Pancreas (tissue), 10 donors: ENCODE data around the gene DNAH1. TPM values are rescaled to one million over a fixed set of nuclear protein-coding genes. Genes with fewer than 3 reads are reported as not detected.
A peak's percentile ranks its signal among the peaks of the same experiment; 100 is the strongest.

Source experiments
- ATAC-seq, 4 donors: fragments of 200-7000 bp; cut with Tn5 transposase; one replicate each; pipeline versions ENCODE4 v1.8.0 to v1.9.1; 2020; ENCODE audit warnings: mild to moderate bottlenecking in 4 of 4, moderate library complexity in 4 of 4
- DNase-seq, 6 donors: peaks; one replicate each; pipeline ENCODE4 v3.0.0-alpha.2; 2020
- FAIRE-seq: peaks from 2 replicates; lab custom pipeline; 2012; peaks lifted over from hg19 to GRCh38; lab: Jason Lieb, UNC
- H3K27ac ChIP-seq, 4 donors: fragments of 200-600 bp; sonication (generic); 1 replicate in 3 of 4; 2 replicates in 1 of 4; pipeline versions ENCODE4 v1.5.0 to v1.8.0; 2020
- H3K27me3 ChIP-seq, 4 donors: fragments of 200-600 bp; one replicate each; pipeline ENCODE4 v1.8.0; 2021
- H3K36me3 ChIP-seq, 3 donors: fragments of 200-600 bp; sonication (generic) in 1 of 3; one replicate each; pipeline versions ENCODE4 v1.5.0 to v1.8.0; 2020 to 2021
- H3K4me1 ChIP-seq, 3 donors: fragments of 200-600 bp; one replicate each; pipeline ENCODE4 v1.8.0; 2021
- H3K4me3 ChIP-seq, 4 donors: fragments of 200-600 bp; sonication (generic) in 2 of 4; one replicate each; pipeline versions ENCODE4 v1.5.0 to v1.8.0; 2020 to 2021
- H3K9me3 ChIP-seq, 4 donors: fragments of 200-600 bp; one replicate each; pipeline ENCODE4 v1.8.0; 2021
- CTCF ChIP-seq, 4 donors: fragments of 200-600 bp; sonication (generic) in 3 of 4; IDR thresholded peaks; one replicate each; pipeline versions ENCODE4 v1.5.0 to v1.8.0; 2021; ENCODE audit warnings: antibody characterized with exemption in 4 of 4
- WGBS, 2 donors: extraction: QIAGEN DNeasy Blood & Tissue Kit; methylation state at CpG; one replicate each; pipeline ENCODE4 v1.1.7; 2013; 5-methylcytosine and 5-hydroxymethylcytosine counted together
- intact Hi-C, 3 donors: fragments of 100-400 bp; cut with DNase I; formaldehyde crosslinking; loops; one replicate each; pipeline versions ENCODE4 v1.11.1 to v1.14.2; 2022
- polyA plus RNA-seq, 2 donors: library from polyadenylated mRNA; stranded (reverse); fragments of 200-250 nt; gene quantifications; one replicate each; pipeline ENCODE4 v1.2.3, GENCODE V29; 2013
- total RNA-seq, 6 donors: library from RNA; stranded (reverse); fragmentation: NEBNext Ultra II Directional in 4 of 6; extraction: Animal tissue kit (Norgen Biotek cat#: 25700) in 4 of 6; gene quantifications; one replicate each; pipeline versions ENCODE4 v1.2.1 to v1.2.4, GENCODE V29; 2021 to 2023
- donor health status: healthy with polysubstance abuse.
- donor health status: DM: no; HTN: no; CAD: no; lungs with moderate emphysema.
- donor health status: DM: no; HTN: no; CAD: no.
- donor health status: control.
- donor health status: control.
- donor health status: Bipolar disorder and iron deficiency.
- donor health status: DM: yes; HTN: yes; CAD: no.
- donor health status: DM: no; HTN: no; CAD: no.
- donor health status: DM: no; HTN: no; CAD: no.
- donor health status: DM: yes; HTN: yes; CAD: no.

Gene DNAH1
- total and polyA plus RNA-seq, 8 donors = 2.9 to 11.4 (median 4.6) TPM

- FAIRE-seq (no peak), ATAC-seq (no peak), DNase-seq (no peak)
- Histone ChIP-seq H3K27me3 (no peaks in the 10 kb centered on the region), H3K9me3 (no peaks in the 10 kb centered on the region), H3K27ac (no peak overlapping the region), H3K4me3 (no peak overlapping the region), H3K4me1 (no peaks in the 10 kb centered on the region), H3K36me3 (no peaks in the 10 kb centered on the region)
- TF ChIP-seq CTCF (IDR thresholded peaks at IDR 0.05) = no peak
- 75 to 80% methylated on average over 10 of the region's 10 CpGs for WGBS, 2 donors
- intact Hi-C loops = no loop called here
Measured at GRCh38 chr3:52433328-52433995, 117.3 kb downstream of the DNAH1 start.

GRCh38 chr3:52433996-52434479 is 117.9 kb downstream of the DNAH1 start:
- WGBS, 2 donors = 86 to 92% methylated on average over 6 of the region's 6 CpGs
- intact Hi-C loops = no loop called here
- no peak for TF ChIP-seq CTCF (IDR thresholded peaks at IDR 0.05)
- Histone ChIP-seq H3K27me3 (no peaks in the 10 kb centered on the region), H3K9me3 (no peaks in the 10 kb centered on the region), H3K27ac (no peak overlapping the region), H3K4me1 (no peaks in the 10 kb centered on the region), H3K4me3 (no peak overlapping the region), H3K36me3 (no peaks in the 10 kb centered on the region)
- no peak for DNase-seq
- FAIRE-seq = no peak
- ATAC-seq = no peak

GRCh38 chr3:52434491-52435115 is 118.5 kb downstream of the DNAH1 start:
- no peaks in the 10 kb centered on the region for H3K36me3 ChIP-seq
- H3K27me3 ChIP-seq = no peaks in the 10 kb centered on the region
- H3K4me1 ChIP-seq = no peaks in the 10 kb centered on the region
- DNase-seq = no peak
- intact Hi-C loops = no loop called here
- TF ChIP-seq CTCF (IDR thresholded peaks at IDR 0.05) = no peak
- no peak for FAIRE-seq
- no peak for ATAC-seq
- no peak overlapping the region for H3K4me3 ChIP-seq
- H3K9me3 ChIP-seq = no peaks in the 10 kb centered on the region
- 84 to 86% methylated on average over 9 of the region's 9 CpGs for WGBS, 2 donors
- H3K27ac ChIP-seq = no peak overlapping the region

GRCh38 chr3:52435246-52436101 is 119.4 kb downstream of the DNAH1 start:
- H3K9me3 ChIP-seq = no peaks in the 10 kb centered on the region
- no peak overlapping the region for H3K27ac ChIP-seq
- DNase-seq = peak in 1 of 6 donors; percentile 59
- H3K4me3 ChIP-seq = no peak overlapping the region
- no peak for ATAC-seq
- 87 to 94% methylated on average over 32 of the region's 32 CpGs for WGBS, 2 donors
- intact Hi-C loops = no loop called here
- no peak for TF ChIP-seq CTCF (IDR thresholded peaks at IDR 0.05)
- no peaks in the 10 kb centered on the region for H3K36me3 ChIP-seq
- no peaks in the 10 kb centered on the region for H3K27me3 ChIP-seq
- FAIRE-seq = no peak
- no peaks in the 10 kb centered on the region for H3K4me1 ChIP-seq
